Loucy (cell line): ENCODE results near the gene PRKN.

Experiments used
- H2AFZ ChIP-seq: fragments of 200-600 bp; sonication (generic); 2 replicates; pipeline ENCODE4 v1.6.0; 2016; ENCODE audit warnings: antibody characterized with exemption, mild to moderate bottlenecking, low read length, moderate library complexity
- H3F3A ChIP-seq: fragments of 200-600 bp; 2 replicates; pipeline ENCODE4 v1.6.0; 2016; ENCODE audit warnings: antibody characterized with exemption, low read depth, mild to moderate bottlenecking
- H3K27me3 ChIP-seq: fragments of 200-600 bp; sonication (generic); 2 replicates; pipeline ENCODE4 v1.6.1; 2014; ENCODE audit warnings: low read length, mild to moderate bottlenecking; ENCODE audit not compliant: insufficient read depth, poor library complexity, severe bottlenecking
- H3K36me3 ChIP-seq: fragments of 200-600 bp; sonication (generic); 2 replicates; pipeline ENCODE4 v1.6.1; 2016; ENCODE audit warnings: low read length; ENCODE audit not compliant: insufficient read depth
- H3K4me1 ChIP-seq: fragments of 200-600 bp; sonication (generic); 2 replicates; pipeline ENCODE4 v1.5.1; 2014; ENCODE audit warnings: low read length, mild to moderate bottlenecking; ENCODE audit not compliant: insufficient read depth, poor library complexity, severe bottlenecking
- H3K4me2 ChIP-seq: fragments of 200-600 bp; sonication (generic); 2 replicates; pipeline ENCODE4 v1.6.0; 2014; ENCODE audit warnings: antibody characterized with exemption, low read length, low read depth, mild to moderate bottlenecking; ENCODE audit not compliant: poor library complexity, severe bottlenecking
- H3K4me3 ChIP-seq: fragments of 200-600 bp; sonication (generic); 2 replicates; pipeline ENCODE4 v1.5.1; 2014; ENCODE audit warnings: low read length, mild to moderate bottlenecking, mixed read lengths; ENCODE audit not compliant: poor library complexity, severe bottlenecking
- H3K79me2 ChIP-seq: fragments of 200-600 bp; sonication (generic); 2 replicates; pipeline ENCODE4 v1.6.1; 2014; ENCODE audit warnings: low read length; ENCODE audit not compliant: insufficient read depth
- H3K9ac ChIP-seq: fragments of 200-600 bp; sonication (generic); 2 replicates; pipeline ENCODE4 v1.6.0; 2014; ENCODE audit warnings: mild to moderate bottlenecking, low read depth, low read length, moderate library complexity; ENCODE audit not compliant: poor library complexity, severe bottlenecking
- H3K9me2 ChIP-seq: fragments of 200-600 bp; sonication (generic); replicated peaks from 2 replicates; pipeline ENCODE4 v1.6.1; 2016; ENCODE audit warnings: low read depth, low read length, mixed read lengths
- H3K9me3 ChIP-seq: fragments of 200-600 bp; sonication (generic); 2 replicates; pipeline ENCODE4 v1.6.1; 2014; ENCODE audit warnings: mild to moderate bottlenecking, antibody characterized with exemption, low read length, low read depth; ENCODE audit not compliant: insufficient read depth
- H4K20me1 ChIP-seq: fragments of 200-600 bp; sonication (generic); 2 replicates; pipeline ENCODE4 v1.6.0; 2014; ENCODE audit warnings: antibody characterized with exemption, low read length, mild to moderate bottlenecking; ENCODE audit not compliant: insufficient read depth, poor library complexity, severe bottlenecking
- EZH2phosphoT487 ChIP-seq: fragments of 200-600 bp; IDR thresholded peaks from 2 replicates; pipeline ENCODE4 v1.6.1; 2018; ENCODE audit warnings: antibody characterized with exemption, mild to moderate bottlenecking, moderate library complexity, borderline replicate concordance
- TF ChIP-seq, protein P1 (sequence below): fragments of 200-600 bp; sonication (generic); conservative IDR thresholded peaks from 2 replicates; pipeline ENCODE4 v1.5.1; 2014; ENCODE audit warnings: mild to moderate bottlenecking, antibody characterized with exemption, low read length

Gene PRKN

DNA sequence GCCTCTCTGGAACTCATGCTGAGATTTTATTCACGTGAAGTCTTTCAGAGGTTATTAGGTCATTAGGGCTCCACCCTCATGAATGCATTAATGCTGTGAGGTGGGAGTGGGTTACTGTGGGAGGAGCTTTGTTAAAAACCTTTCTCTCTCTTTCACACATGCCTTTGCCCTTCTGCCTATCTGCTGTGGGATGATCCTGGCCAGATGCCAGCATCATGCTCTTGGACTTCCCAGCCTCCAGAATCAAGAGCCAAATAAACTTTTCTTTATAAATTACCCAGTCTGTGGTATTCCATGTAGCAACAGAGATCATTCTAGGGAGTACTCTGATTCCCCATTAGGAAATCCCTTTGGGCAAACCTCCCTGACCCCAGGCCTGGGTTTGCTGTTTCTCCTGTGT, 1323.8 kb downstream of the PRKN start:
- no peak overlapping the region for H3K4me2 ChIP-seq
- H3K9me2 ChIP-seq = no peaks in the 10 kb centered on the region
- H3K79me2 ChIP-seq = no peaks in the 10 kb centered on the region
- H3K27me3 ChIP-seq = no peaks in the 10 kb centered on the region
- no peaks in the 10 kb centered on the region for H3K36me3 ChIP-seq
- H3K4me3 ChIP-seq = no peak overlapping the region
- H3K9me3 ChIP-seq = no peaks in the 10 kb centered on the region
- H2AFZ ChIP-seq = no peak overlapping the region
- H3K9ac ChIP-seq = no peak overlapping the region
- TF ChIP-seq, protein P1, sequence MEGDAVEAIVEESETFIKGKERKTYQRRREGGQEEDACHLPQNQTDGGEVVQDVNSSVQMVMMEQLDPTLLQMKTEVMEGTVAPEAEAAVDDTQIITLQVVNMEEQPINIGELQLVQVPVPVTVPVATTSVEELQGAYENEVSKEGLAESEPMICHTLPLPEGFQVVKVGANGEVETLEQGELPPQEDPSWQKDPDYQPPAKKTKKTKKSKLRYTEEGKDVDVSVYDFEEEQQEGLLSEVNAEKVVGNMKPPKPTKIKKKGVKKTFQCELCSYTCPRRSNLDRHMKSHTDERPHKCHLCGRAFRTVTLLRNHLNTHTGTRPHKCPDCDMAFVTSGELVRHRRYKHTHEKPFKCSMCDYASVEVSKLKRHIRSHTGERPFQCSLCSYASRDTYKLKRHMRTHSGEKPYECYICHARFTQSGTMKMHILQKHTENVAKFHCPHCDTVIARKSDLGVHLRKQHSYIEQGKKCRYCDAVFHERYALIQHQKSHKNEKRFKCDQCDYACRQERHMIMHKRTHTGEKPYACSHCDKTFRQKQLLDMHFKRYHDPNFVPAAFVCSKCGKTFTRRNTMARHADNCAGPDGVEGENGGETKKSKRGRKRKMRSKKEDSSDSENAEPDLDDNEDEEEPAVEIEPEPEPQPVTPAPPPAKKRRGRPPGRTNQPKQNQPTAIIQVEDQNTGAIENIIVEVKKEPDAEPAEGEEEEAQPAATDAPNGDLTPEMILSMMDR = no peak
- TF ChIP-seq EZH2phosphoT487 = no peak
- H3F3A ChIP-seq = no peaks in the 10 kb centered on the region
- H4K20me1 ChIP-seq = no peaks in the 10 kb centered on the region
- H3K4me1 ChIP-seq = no peaks in the 10 kb centered on the region

DNA sequence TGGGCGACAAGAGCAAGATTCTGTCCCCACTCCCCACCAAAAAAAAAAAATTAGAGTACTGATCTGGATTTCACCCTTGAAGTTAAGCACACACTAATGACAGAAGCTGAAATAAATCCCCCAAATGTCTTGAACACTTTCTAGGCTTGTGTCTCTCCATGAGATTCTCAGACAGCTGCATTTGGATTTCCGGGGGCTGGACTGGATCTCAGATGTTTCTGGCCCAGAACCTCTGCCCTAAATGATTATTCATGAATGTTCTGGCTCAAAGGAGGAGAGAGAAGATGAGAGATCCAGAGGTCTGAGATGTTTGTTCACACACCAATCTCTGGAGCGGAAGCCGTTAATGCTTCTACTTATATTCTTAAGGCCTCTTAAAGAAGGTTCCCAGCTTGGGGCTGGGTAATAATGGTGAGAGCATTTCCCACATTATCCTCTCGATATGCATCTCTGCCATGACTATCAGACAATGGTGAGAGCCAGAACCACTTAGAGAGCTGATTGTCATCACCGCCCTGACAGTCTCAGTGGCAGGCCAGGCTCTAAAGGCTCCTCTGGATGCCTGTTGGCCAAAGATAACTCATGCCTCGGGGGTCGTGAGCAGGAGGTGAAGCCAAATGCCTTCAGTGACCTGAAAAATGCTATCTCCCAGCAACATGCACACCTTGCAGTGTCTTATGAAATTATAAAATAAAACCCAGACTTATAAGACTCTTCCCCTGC, 1325.8 kb downstream of the PRKN start:
- no peaks in the 10 kb centered on the region for H3K9me2 ChIP-seq
- H3K27me3 ChIP-seq = no peaks in the 10 kb centered on the region
- no peak overlapping the region for H3K4me3 ChIP-seq
- H4K20me1 ChIP-seq = no peaks in the 10 kb centered on the region
- no peaks in the 10 kb centered on the region for H3K4me1 ChIP-seq
- H3F3A ChIP-seq = no peaks in the 10 kb centered on the region
- H3K36me3 ChIP-seq = no peaks in the 10 kb centered on the region
- no peak for TF ChIP-seq EZH2phosphoT487
- TF ChIP-seq, protein P1 = no peak
- no peaks in the 10 kb centered on the region for H3K9me3 ChIP-seq
- H2AFZ ChIP-seq = no peak overlapping the region
- H3K9ac ChIP-seq = no peak overlapping the region
- H3K79me2 ChIP-seq = no peaks in the 10 kb centered on the region
- H3K4me2 ChIP-seq = no peak overlapping the region

DNA sequence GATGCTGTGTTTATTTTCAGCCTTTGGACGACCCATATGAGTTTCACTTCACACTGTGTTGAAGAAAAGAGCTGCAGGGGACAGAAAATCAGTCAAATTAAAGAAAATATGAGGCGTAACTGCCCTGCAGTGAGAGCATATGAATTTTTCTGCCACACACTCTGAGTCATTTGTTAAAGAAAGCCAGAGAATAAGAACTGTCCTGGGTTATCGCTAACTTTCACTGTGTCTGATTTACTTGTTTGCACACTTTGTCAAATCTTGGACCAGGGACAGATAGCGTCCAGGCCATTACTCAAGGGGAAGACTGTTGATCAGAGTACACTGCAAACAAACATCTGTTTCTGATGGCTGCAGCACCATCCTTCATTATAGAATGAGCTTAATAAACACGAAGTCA, 1326.9 kb downstream of the PRKN start:
- Histone ChIP-seq H3K36me3 (no peaks in the 10 kb centered on the region), H3K4me3 (no peak overlapping the region), H3K4me2 (no peak overlapping the region), H3K9me3 (no peaks in the 10 kb centered on the region), H3K9ac (no peak overlapping the region), H3K79me2 (no peaks in the 10 kb centered on the region), H3K27me3 (no peaks in the 10 kb centered on the region), H4K20me1 (no peaks in the 10 kb centered on the region), H3K4me1 (no peaks in the 10 kb centered on the region), H3F3A (no peaks in the 10 kb centered on the region), H3K9me2 (no peaks in the 10 kb centered on the region), H2AFZ (no peak overlapping the region)
- TF ChIP-seq, protein P1 = no peak
- no peak for TF ChIP-seq EZH2phosphoT487
